ENCODE data around the gene SGMS2.

- no peak for TF ChIP-seq EZH2phosphoT487 (IDR thresholded peaks at IDR 0.05; ENCODE audit: low read length)
- TF ChIP-seq, protein P1, sequence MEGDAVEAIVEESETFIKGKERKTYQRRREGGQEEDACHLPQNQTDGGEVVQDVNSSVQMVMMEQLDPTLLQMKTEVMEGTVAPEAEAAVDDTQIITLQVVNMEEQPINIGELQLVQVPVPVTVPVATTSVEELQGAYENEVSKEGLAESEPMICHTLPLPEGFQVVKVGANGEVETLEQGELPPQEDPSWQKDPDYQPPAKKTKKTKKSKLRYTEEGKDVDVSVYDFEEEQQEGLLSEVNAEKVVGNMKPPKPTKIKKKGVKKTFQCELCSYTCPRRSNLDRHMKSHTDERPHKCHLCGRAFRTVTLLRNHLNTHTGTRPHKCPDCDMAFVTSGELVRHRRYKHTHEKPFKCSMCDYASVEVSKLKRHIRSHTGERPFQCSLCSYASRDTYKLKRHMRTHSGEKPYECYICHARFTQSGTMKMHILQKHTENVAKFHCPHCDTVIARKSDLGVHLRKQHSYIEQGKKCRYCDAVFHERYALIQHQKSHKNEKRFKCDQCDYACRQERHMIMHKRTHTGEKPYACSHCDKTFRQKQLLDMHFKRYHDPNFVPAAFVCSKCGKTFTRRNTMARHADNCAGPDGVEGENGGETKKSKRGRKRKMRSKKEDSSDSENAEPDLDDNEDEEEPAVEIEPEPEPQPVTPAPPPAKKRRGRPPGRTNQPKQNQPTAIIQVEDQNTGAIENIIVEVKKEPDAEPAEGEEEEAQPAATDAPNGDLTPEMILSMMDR (IDR thresholded peaks at IDR 0.05; ENCODE audit: low read length): no peak
Measured at GRCh38 chr4:107900508-107900907, 75.8 kb downstream of the SGMS2 start.
